Esophagus muscularis mucosa (tissue), 3 donors: ENCODE results near the gene ME1.
"Not testable (repeated sequence)": the region's sequence is repeated elsewhere in the genome, so short reads cannot be mapped to it uniquely, and the experiment has no call there.

Source experiments
- CTCF ChIP-seq, 3 experiments: fragments of 200-600 bp in 2 of 3; fragments of 450-650 bp in 1 of 3; sonication (generic) in 2 of 3; IDR thresholded peaks; one replicate each; pipeline ENCODE4 v1.5.1; 2017 to 2019; ENCODE audit warnings: antibody characterized with exemption in 3 of 3, mild to moderate bottlenecking in 2 of 3, moderate library complexity in 1 of 3
- POLR2A ChIP-seq: fragments of 450-650 bp; IDR thresholded peaks from one replicate; pipeline ENCODE4 v1.6.1; 2017; ENCODE audit warnings: antibody characterized with exemption, moderate library complexity, mild to moderate bottlenecking, low read depth

- not testable (repeated sequence) for TF ChIP-seq CTCF (IDR thresholded peaks at IDR 0.05); POLR2A
Observed at GRCh38 chr6:83450015-83450414, 19.2 kb upstream of the ME1 start.
